ENCODE results near the gene MBP.

The MBP gene

GRCh38 chr18:77065221-77065981, 67.2 kb downstream of the MBP start:
- no peak for DNase-seq (ENCODE audit: low read depth)

DNA sequence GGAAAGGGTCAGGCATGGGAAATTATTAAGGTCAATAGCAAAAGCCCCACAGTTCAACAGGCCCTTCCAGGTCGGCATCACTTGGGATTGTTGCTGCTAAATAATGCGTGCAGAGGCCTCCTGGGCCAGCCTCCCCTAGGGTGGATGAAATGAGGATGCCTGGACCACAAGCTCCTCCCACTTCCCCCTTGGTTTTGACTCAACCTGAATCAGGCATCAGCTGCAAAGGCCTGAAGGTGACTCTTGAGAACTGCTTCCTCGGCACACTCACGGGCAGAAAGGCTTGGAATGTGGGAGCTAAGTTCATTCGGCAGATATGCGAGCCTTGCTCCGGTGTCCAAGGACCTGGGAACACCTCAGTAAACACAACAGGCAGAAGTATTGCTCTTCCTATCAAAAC, 69.3 kb downstream of the MBP start:
- peak; percentile 67 for DNase-seq (ENCODE audit: low read depth)

GRCh38 chr18:77062518-77063003, 70.0 kb downstream of the MBP start:
- peak; percentile 55 for DNase-seq (ENCODE audit: low read depth)

- no peak for DNase-seq (ENCODE audit: low read depth)
Measured at GRCh38 chr18:77061946-77062517, 70.6 kb downstream of the MBP start.

GRCh38 chr18:77061281-77061945, 71.2 kb downstream of the MBP start:
- no peak for DNase-seq (ENCODE audit: low read depth)

GRCh38 chr18:77060151-77060550, 72.4 kb downstream of the MBP start:
- no peak for DNase-seq (ENCODE audit: low read depth)

GRCh38 chr18:77059294-77059916, 73.2 kb downstream of the MBP start:
- DNase-seq (ENCODE audit: low read depth) = no peak

- no peak for DNase-seq (ENCODE audit: low read depth)
Measured at GRCh38 chr18:77058290-77058835, 74.2 kb downstream of the MBP start.

- no peak for DNase-seq (ENCODE audit: low read depth)
Measured at GRCh38 chr18:77057006-77057395, 75.6 kb downstream of the MBP start.

- DNase-seq (ENCODE audit: low read depth) = no peak
Measured at GRCh38 chr18:77056344-77057005, 76.1 kb downstream of the MBP start.

GRCh38 chr18:77055429-77056300, 76.9 kb downstream of the MBP start:
- DNase-seq (ENCODE audit: low read depth) = no peak

DNA sequence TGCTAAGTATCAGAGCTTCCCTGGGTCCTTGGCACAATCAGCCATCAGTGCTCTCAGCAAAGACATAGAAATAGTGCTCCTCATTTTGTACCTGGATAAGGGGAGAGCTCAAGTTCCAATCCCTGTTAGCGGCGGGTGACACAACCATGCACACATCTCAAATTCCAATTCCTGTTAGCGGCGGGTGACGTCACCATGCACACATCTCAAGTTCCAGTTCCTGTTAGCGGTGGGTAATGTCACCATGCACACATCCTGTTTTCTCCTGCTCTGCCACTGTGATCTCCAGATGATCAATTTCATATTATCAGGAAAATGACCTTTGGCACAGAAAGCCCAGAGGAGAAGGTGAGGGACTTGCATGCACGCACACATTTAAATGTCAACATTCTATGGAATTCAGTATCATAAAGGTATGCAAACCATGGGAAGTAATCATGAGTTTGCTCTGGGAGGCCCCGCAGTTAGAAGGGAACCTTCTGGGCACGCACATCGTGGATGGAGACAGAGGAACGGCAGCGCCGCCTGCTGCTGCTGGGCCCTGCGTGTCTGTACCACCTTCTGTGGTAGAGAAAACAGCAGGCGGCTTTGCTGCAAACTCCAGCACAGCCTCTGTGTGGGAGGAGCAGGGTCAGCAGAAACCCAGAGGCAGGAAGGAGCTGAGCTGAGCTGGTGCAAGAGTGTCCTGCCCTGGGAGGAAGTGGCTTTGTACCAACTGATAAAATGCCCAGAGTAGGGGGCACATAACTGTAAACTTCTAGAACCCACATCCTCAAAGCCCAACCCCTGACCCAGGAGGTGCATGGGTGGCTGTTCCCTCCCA, 77.8 kb downstream of the MBP start:
- DNase-seq (ENCODE audit: low read depth) = peak; percentile 60

DNA sequence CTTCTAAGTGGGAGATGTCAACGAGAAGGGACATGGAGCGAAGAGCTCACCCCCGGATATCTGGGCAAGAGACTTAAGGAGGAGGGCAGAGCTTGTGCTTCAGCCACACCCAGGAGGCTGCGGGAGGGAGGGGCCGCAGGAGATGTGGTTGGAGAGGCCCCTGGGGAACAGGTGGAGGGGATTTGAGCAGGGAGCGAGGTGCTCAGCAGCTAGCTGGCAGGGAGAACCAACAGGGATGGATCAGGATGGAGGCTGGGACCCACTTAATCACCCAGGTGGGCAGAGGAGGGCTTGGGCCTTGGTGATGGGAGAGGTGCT, 78.3 kb downstream of the MBP start:
- DNase-seq (ENCODE audit: low read depth) = no peak

GRCh38 chr18:77053616-77054287, 78.8 kb downstream of the MBP start:
- DNase-seq (ENCODE audit: low read depth) = no peak

- no peak for DNase-seq (ENCODE audit: low read depth)
Measured at GRCh38 chr18:77052983-77053309, 79.6 kb downstream of the MBP start.

DNA sequence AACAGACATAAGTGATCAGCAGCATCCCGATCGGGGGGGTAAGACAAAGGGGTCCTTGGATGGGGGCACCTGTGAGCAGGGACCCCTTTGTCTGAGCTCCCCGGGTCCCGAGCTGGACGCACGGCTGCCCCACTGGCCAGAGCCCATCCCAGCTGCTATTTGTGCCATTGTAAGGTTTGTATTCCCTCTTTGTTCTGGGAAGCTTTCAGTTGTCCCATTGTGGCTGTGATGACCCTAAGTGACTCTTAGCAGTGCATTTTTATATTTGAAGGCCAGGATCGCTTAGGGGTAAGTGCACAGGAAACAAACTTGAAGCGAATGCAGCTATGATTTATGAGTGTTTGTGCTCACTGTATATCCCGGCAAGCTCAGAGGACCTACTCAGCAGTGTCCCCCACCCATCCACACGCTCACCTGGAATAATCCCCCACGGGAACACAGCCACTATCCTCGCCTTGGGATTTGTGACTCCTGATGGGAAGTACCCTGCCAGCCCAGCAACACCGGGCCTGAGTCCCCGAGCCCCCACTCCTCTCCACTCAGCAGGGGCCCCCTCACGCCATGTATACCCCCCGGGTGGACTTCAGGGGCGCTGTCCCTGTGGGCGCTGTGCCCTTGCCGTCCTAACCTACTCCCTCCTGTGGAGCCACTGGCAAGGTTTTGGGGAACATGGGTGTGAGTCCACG, 80.1 kb downstream of the MBP start:
- no peak for DNase-seq (ENCODE audit: low read depth)

GRCh38 chr18:77051581-77052296, 80.8 kb downstream of the MBP start:
- DNase-seq (ENCODE audit: low read depth) = no peak

DNA sequence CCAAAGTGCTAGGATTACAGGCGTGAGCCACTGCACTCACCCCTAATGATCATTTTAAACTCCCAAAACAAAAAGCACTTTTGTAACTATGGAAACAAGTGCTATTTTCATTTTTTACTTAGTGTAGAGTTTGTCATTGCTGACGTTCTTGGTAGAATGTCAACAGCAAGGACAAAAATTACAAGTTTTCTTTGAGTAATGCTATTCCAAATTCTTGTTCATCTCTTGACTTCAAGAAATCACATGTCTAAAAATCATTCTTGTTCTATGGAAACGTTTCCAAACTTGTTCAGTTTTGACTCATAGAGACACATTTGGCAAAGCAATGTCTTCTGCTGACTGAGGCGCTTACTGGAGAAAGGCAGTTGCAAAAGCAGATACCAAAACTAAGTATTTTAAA, 82.6 kb downstream of the MBP start:
- DNase-seq (ENCODE audit: low read depth) = no peak

Measured in activated T-helper 1 cell treated with Interleukin-2 at 50 U/mL for 16 hours (primary cell).